ENCODE measurements around the gene LANCL1. TPM values are rescaled to one million over a fixed set of nuclear protein-coding genes. Genes with fewer than 3 reads are reported as not detected.

LANCL1 gene
- total RNA-seq, 2 donors from 2014 or later, result 68.4 to 88.1 TPM

DNA sequence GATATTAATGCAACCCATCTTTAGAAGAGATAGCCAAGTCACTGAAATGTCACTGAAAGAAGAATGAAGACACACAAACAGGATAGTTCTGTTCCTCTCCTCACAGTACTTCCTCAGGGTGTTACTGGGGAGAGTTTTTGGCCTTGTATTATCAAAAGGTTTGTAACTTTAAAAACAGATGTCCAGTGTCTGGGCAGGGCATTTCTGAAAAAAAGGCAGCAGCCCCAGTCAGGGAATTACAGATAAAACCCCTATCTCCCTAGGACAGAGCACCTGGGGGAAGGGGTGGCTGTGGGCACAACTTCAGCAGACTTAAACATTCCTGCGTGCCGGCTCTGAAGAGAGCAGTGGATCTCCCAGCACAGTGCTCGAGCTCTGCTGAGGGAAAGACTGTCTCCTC lies 30.8 kb downstream of the LANCL1 start:
- Histone ChIP-seq H3K27me3 (ENCODE audit: control insufficient read depth, insufficient read depth, low read length, poor library complexity, severe bottlenecking) (no peaks in the 10 kb centered on the region), H3K4me1 (ENCODE audit: control insufficient read depth, insufficient read depth, low read length) (no peaks in the 10 kb centered on the region), H3K9me3 (ENCODE audit: control insufficient read depth, low read length) (peaks cover 8% of the 10 kb centered on the region), H3K9ac (ENCODE audit: extremely low read depth, low read length, poor library complexity, severe bottlenecking) (no peak overlapping the region), H3K27ac (ENCODE audit: low read depth, low read length) (no peak overlapping the region), H3K4me3 (ENCODE audit: low read length) (no peak overlapping the region), H3K36me3 (ENCODE audit: control insufficient read depth, insufficient read depth, low read length) (peaks cover 1% of the 10 kb centered on the region)
- 95 to 100% methylated on average over 2 to 3 of the region's 3 CpGs for WGBS, 2 experiments (ENCODE audit: insufficient coverage in 1 of 2, insufficient read length in 1 of 2)
- TF ChIP-seq, protein P1, sequence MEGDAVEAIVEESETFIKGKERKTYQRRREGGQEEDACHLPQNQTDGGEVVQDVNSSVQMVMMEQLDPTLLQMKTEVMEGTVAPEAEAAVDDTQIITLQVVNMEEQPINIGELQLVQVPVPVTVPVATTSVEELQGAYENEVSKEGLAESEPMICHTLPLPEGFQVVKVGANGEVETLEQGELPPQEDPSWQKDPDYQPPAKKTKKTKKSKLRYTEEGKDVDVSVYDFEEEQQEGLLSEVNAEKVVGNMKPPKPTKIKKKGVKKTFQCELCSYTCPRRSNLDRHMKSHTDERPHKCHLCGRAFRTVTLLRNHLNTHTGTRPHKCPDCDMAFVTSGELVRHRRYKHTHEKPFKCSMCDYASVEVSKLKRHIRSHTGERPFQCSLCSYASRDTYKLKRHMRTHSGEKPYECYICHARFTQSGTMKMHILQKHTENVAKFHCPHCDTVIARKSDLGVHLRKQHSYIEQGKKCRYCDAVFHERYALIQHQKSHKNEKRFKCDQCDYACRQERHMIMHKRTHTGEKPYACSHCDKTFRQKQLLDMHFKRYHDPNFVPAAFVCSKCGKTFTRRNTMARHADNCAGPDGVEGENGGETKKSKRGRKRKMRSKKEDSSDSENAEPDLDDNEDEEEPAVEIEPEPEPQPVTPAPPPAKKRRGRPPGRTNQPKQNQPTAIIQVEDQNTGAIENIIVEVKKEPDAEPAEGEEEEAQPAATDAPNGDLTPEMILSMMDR (conservative IDR thresholded peaks at IDR 0.05), result no peak
- no peak overlapping the region for H3K27ac Mint-ChIP-seq
- peaks cover 13% of the 10 kb centered on the region for H3K4me1 Mint-ChIP-seq
- no peak for DNase-seq
- H3K4me3 Mint-ChIP-seq, result no peak overlapping the region
- H3K9me3 Mint-ChIP-seq, result peaks cover 26% of the 10 kb centered on the region
- H3K36me3 Mint-ChIP-seq (ENCODE audit: low read depth), result peaks cover 62% of the 10 kb centered on the region
- H3K27me3 Mint-ChIP-seq (ENCODE audit: insufficient read depth), result no peaks in the 10 kb centered on the region

DNA sequence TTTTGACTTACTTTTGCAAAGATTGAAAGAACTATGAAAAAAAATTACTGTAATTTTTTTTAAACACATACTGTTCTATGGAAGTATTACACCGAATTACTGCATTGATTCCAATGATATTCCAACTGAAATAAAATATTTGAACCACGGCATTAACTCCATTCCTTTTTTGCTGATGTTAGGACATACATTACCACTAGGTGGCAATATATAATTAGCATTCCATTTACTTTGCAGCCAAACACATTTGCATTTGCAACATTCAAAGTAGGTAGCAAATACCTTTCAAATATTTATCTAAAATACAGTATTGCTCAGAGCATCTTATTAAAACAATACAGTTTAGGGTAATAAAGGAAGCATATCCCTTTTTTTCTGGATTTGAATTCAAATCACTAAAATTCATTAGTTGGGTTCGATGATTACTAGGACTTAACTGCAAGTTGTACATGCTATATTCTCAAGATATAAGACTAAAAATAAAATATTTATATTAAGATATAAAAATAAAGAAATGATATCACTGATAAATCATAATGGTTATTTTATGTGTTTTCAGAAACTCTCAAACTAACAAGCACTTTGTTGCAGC lies 31.3 kb downstream of the LANCL1 start:
- no peak overlapping the region for H3K4me3 Mint-ChIP-seq
- no peaks in the 10 kb centered on the region for H3K4me1 ChIP-seq (ENCODE audit: control insufficient read depth, insufficient read depth, low read length)
- peaks cover 4% of the 10 kb centered on the region for H3K36me3 ChIP-seq (ENCODE audit: control insufficient read depth, insufficient read depth, low read length)
- TF ChIP-seq, protein P1 (conservative IDR thresholded peaks at IDR 0.05), result peak; percentile 90
- no peaks in the 10 kb centered on the region for H3K27me3 ChIP-seq (ENCODE audit: control insufficient read depth, insufficient read depth, low read length, poor library complexity, severe bottlenecking)
- H3K4me3 ChIP-seq (ENCODE audit: low read length), result no peak overlapping the region
- H3K27ac Mint-ChIP-seq, result no peak overlapping the region
- 40 to 75% methylated on average over 1 to 2 of the region's 3 CpGs for WGBS, 2 experiments (ENCODE audit: insufficient coverage in 1 of 2, insufficient read length in 1 of 2)
- H3K27me3 Mint-ChIP-seq (ENCODE audit: insufficient read depth), result no peaks in the 10 kb centered on the region
- no peak for DNase-seq
- peaks cover 61% of the 10 kb centered on the region for H3K36me3 Mint-ChIP-seq (ENCODE audit: low read depth)
- H3K27ac ChIP-seq (ENCODE audit: low read depth, low read length), result no peak overlapping the region
- peaks cover 13% of the 10 kb centered on the region for H3K4me1 Mint-ChIP-seq
- H3K9me3 ChIP-seq (ENCODE audit: control insufficient read depth, low read length), result peaks cover 6% of the 10 kb centered on the region
- peaks cover 23% of the 10 kb centered on the region for H3K9me3 Mint-ChIP-seq
- H3K9ac ChIP-seq (ENCODE audit: extremely low read depth, low read length, poor library complexity, severe bottlenecking), result no peak overlapping the region

DNA sequence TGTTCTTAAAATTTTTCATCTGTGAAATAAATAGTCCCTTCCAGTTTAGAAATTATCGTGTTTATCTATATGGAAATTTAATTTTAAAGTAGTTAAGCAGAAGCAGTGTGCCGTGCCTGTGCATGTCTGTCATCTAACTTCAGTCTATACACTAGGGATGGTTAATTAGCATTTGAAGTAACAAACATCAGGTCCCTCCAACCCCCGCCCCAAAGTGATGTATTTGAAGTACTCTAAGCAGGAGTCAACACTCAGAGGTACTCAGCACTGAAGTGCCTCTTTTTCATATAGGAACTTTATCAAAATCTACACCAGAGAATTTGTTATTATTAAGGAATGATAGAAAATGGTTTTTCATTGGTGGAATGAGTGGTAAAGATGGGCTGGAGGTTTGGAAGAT lies 33.0 kb downstream of the LANCL1 start:
- H3K9ac ChIP-seq (ENCODE audit: extremely low read depth, low read length, poor library complexity, severe bottlenecking), result no peak overlapping the region
- peaks cover 16% of the 10 kb centered on the region for H3K9me3 Mint-ChIP-seq
- H3K4me3 Mint-ChIP-seq, result no peak overlapping the region
- H3K4me3 ChIP-seq (ENCODE audit: low read length), result no peak overlapping the region
- no peak for DNase-seq
- WGBS, 2 experiments (ENCODE audit: insufficient coverage in 1 of 2, insufficient read length in 1 of 2), result 87 to 100% methylated on average over 1 to 3 of the region's 3 CpGs
- H3K27ac Mint-ChIP-seq, result no peak overlapping the region
- peaks cover 6% of the 10 kb centered on the region for H3K9me3 ChIP-seq (ENCODE audit: control insufficient read depth, low read length)
- peaks cover 59% of the 10 kb centered on the region for H3K36me3 Mint-ChIP-seq (ENCODE audit: low read depth)
- TF ChIP-seq, protein P1 (conservative IDR thresholded peaks at IDR 0.05), result no peak
- H3K4me1 ChIP-seq (ENCODE audit: control insufficient read depth, insufficient read depth, low read length), result no peaks in the 10 kb centered on the region
- peaks cover 13% of the 10 kb centered on the region for H3K4me1 Mint-ChIP-seq
- peaks cover 12% of the 10 kb centered on the region for H3K36me3 ChIP-seq (ENCODE audit: control insufficient read depth, insufficient read depth, low read length)
- no peak overlapping the region for H3K27ac ChIP-seq (ENCODE audit: low read depth, low read length)
- H3K27me3 ChIP-seq (ENCODE audit: control insufficient read depth, insufficient read depth, low read length, poor library complexity, severe bottlenecking), result no peaks in the 10 kb centered on the region
- H3K27me3 Mint-ChIP-seq (ENCODE audit: insufficient read depth), result no peaks in the 10 kb centered on the region
